KBM-7 (cell line): ENCODE measurements around the gene CDK14.

ENCODE experiments used
- DNase-seq: peaks from one replicate; pipeline ENCODE4 v3.0.0-alpha.2; 2015
- in situ Hi-C: fragments of 300-500 bp; cut with MboI; formaldehyde crosslinking; loops from 2 replicates; pipeline ENCODE4 v1.14.3; 2020; ENCODE audit warnings: low sequenced_read_pairs, low pct_unique_long_range_greater_than_20kb, mixed read lengths

The CDK14 gene

DNA sequence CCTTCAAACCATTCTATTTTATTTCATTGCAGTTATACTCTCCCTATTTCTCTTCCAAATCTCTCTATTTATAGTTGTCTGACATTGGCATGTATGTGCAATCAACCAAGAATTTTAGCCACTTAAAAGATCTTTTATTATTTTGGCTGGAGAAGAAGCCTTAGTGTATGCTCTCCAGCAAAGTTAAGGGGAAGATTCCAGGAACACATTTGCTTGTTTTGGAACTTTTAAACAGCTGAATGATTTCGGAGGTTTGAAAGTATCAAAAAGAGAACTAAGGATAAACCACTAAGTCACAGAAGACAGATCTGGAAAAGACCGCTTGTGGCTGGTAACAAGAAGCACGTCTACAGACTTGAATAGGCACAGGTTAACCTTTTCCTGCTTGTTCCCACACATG is 485.9 kb downstream of the CDK14 start:
- in situ Hi-C loops, result no loop called here
- no peak for DNase-seq

DNA sequence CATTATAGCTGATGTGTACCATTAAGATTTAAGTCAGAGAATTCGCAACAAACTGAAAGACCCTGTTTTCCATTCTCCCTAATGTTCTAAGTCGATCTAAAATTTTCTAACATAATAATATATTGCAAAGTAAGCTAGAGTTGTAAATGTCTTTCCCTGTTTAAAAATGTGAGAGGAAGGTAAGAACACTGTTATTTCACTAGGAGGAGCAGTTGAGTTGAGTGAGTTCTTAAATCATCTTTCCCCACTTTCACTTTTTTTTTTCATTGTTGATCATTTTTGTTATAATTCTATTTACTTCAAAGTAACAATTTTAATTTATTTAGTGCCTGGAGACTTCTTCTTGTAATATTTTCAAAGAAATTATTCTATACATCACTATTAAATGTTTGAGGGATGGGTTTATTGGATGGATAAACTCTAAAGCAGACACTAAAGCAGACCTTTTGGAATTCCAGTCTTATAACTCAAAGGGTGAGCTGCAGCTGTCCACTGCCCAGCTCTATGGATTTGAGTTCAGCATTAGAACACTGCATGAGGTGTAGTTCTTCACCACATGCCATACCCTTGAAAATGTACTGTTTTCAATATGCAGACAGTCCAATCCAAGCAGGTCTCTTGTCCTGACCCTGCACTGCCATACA is 486.9 kb downstream of the CDK14 start:
- peak; percentile 20 for DNase-seq
- in situ Hi-C loops, result no loop called here

DNA sequence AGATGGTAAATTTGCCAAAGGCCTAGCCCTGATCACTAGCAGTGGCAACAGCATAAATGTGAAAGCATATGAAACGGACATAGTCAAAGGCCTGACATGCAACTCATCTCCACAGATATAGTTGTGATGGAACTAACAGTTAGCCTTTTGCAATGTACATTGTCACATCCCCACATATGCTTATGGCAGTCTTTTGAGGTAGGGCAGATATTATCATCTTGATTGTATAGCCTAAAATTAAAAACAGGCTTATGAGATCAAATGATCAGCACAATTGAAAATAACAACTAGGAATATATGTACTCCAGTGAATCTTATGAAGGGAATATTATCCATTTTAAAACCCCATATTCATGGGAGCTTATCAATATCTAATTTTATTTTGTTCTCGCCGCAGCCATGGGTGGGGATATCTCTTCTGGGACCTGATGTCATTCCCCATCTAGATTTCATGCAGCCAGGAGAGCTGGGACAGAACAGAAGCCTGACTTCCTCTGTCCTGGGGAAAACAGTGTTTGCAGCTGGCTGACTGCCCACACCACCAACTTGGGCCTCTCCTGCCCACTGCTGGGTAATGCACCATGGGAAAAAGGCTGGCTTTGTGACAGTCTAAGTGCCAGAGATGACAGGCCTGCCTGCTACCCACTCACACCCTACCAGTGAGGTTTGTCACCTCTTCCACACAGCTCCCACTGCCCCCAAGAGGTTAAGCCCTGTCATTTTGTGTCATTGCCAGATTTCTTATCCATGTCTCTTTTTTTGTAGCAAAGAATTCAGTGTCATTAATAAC is 487.9 kb downstream of the CDK14 start:
- DNase-seq, result no peak
- in situ Hi-C loops, result no loop called here

DNA sequence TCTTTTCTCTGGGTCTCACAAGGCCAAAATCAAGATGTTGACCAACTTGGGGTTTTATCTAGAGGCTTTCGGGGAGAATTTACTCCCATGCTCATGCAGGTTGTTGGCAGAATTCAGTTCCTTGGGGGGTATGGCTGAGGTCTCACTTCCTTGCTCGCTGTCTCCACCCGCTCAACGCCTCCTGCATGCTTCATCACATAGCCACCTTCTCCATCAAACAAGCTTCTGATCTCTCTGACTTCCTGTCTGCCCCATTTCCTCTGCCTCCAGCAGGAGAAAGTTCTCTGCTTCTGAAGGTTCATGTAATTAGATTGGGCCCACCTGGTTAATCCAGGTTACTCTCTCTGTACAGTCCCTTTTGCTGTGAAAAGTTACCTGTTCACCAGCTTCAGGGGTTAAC is 489.1 kb downstream of the CDK14 start:
- no peak for DNase-seq
- in situ Hi-C loops, result no loop called here

DNA sequence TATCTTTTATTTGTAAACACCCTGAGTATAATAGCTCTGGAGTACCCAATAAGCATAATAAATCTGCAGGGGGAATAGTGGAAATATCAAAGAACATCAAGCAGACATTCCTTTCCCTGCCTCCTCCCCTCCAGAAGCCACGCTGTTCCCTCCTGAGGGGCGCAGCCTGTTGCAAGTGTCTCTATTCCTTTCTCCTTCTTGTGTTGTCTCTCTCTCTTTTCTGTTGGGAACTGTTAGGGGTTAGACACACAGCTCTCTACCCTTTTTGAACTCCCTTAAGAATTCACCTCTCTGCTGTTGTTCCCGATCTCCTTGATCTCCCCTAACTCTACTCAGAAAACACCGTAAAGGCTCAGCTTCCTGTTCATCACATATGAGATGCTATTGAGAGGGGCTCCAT is 490.1 kb downstream of the CDK14 start:
- DNase-seq, result no peak
- in situ Hi-C loops, result no loop called here

DNA sequence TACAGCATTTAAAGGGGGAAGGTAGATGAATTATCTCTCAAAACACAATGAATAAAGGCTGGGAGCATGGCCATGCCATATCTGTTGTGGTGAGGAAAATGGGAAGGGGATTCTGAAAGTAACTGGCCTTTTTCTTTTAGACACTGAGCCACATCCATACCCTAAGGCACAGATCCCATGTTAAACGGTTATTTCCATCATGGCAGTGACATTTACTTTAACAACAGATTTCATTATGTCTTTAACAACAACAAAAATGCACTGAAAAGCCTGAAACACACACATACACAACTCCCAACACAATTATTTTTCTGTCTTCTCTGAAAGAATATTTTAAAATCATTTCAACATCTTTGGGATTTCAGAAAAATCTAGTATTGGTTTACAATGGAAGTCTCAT is 492.0 kb downstream of the CDK14 start:
- in situ Hi-C loops, result no loop called here

DNA sequence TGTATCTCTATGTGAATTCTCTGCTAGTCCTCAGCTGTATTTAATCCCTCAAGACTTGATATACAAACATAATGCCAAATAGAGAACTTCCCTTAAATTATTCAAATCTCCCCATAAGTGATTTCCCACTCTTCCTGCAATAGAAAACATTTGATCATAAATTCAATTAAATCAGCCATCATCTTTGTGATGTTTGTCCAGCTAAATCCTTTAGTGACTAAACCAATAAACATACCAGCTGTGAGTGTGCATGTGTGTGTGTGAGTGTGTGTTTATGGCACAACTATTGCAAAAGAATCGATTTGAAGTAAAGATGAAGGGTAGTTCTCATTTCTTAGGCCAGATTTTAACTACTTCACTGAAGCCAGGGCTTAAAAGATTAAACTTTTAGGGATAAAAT is 492.6 kb downstream of the CDK14 start:
- in situ Hi-C loops, result no loop called here
- no peak for DNase-seq

More for the DNA sequence above, 492.0 kb downstream of the CDK14 start:
- no peak for DNase-seq

DNA sequence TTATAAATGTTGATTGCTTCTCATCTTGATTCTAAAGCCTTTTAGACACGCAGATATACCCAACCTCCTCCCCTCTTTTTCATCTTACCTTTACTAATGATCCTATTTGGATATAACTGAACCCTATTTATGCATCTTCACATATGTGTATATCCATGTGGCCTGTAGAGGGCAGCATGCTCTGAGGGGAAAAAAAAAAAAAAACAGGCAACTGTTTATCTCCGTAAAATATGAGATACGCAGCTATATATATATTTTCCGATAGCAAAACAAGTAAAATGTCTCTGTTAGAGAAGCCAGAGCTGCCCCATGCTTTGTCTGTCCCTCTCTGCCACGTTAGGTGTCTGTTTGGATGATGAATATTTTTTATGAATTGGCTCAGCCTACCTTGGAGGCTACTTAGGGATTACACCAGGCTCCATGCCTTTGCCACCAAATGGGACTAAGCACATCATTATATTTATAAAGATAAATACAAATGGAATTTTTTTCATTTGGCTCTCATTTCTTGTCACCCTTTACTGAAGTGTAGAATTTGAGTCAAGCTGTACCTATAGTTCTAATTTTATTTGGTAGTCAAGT is 493.4 kb downstream of the CDK14 start:
- DNase-seq, result peak; percentile 44
- in situ Hi-C loops, result no loop called here

DNA sequence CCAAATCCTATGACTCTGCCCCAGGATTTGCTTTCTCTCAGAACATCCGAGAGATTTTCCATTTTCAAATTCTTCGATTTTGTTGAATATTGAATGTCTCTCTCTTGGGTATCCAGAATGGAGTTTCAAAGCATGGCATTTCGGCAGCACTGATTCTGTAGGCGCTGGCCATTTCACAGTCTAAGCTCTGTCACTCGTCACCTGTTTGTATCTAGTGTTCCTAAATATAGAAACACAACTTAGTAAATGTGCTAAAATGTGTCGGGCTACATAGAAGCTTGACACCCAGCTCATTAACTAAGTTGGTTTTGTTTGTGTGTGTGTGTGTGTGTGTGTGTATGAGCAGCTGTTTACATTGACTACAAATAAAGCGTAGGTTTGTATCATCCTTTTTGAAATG is 494.6 kb downstream of the CDK14 start:
- in situ Hi-C loops, result no loop called here
- DNase-seq, result no peak

DNA sequence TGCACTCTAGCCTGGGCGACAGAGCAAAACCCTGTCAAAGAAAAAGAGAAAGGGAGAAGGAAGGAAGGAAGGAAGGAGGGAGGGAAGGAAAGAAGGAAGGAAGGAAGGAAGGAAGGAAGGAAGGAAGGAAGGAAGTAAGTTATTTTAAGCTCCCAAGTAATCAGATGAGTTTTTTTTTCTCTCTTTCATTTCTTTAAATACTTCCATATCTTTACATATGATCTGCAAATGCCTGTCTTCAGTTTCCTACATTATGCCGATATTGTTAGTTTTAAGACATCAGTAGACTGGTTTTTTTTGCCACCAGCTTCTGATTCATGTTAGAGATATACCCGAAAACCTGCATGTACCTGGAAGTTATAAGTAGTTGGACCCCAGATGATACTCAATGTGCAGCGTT is 495.5 kb downstream of the CDK14 start:
- in situ Hi-C loops, result no loop called here
- DNase-seq, result no peak

DNA sequence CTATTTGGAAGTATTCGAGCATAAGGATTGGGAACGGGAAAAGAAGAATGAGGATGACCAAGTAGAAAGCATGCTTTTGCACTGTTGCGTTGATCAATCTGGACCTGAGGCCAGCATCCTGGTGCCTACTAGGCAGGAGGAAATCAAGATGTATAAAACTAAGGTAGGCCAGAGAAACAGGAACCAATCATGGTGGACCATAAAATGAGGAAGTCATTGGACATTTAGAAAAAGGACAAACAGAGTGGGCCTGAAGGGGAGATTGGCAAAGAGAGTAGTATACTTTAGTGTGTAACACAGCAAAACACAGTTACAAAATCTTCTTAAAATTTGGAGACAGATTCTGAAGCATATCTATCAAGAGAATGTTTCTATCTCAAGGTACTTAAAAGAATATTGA is 497.1 kb downstream of the CDK14 start:
- in situ Hi-C loops, result no loop called here
- no peak for DNase-seq

DNA sequence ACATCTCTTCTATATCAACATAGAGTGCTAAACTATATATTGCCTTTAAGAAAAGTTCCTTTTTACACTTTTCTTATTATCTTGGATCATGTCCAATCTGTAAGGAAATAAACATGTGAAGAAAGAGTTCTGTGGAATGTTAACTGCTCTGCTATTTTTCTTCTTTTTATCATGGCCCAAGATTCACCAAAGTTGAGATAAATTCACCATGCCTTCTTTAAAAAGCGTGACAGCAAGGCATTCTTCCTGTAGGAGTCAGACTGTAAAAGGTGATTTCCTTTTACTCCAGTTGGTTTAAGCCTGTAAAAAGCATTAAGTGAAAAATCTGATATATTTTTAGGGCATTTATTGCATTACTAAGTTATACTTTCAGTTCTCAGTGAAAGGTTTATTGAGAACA is 502.4 kb downstream of the CDK14 start:
- in situ Hi-C loops, result no loop called here
- no peak for DNase-seq

DNA sequence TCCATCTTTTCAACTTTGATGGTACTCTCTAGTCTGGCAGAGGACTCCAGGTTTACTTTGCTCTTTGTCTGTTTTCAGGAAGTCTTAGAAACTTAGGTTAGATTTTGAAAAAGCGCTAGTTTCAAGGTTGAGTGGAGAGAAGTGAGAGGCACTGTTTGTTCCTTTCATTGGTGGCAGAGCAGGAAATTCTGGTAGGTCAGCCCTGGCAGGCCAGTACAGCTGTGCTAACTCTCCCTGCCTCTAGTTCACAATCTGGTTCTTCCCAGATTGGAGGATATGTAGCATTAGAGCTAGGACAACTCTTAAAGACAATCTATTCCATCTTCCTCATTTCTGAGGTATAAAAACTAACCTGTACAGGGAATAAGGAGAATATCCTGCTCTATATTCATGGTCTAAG is 507.2 kb downstream of the CDK14 start:
- DNase-seq, result no peak
- in situ Hi-C loops, result no loop called here

DNA sequence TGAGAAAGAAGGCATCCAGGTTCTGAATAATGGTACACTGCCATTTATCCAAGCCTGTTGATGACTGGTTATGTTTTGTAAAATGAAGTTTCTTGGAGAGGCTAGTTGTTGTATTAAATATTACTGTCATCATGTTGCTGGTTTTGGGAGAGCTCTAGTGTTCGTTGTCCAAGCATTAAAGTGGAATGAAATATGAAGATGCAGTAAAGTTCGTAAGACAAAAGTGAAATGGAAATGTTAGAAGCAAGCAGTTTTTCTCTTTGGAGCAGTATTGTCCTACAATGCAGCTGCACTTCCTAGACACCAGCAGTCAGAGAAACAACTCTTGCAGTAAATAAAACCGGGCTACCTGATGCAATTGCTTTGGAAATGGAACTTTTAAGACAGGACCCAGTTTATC is 511.3 kb downstream of the CDK14 start:
- in situ Hi-C loops, result no loop called here

DNA sequence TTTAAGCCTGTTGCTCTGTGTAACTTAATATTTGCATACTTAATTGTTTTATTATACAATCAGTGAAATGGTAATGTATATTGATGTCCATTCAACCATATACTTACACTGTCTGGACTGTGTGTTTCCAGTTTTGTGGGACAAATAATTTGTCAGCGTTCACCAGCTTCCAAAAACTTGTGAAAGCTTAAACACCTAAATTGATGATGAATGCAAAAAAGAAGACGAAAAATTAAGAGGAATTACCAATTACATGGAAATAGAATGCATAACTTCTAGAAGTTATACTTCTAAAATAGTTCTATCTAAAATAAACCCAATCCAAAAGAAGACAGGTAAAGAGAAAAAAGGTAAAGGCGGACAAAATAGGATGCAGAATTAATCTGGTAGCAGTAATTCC is 513.1 kb downstream of the CDK14 start:
- in situ Hi-C loops, result no loop called here
- no peak for DNase-seq

More for the DNA sequence above, 511.3 kb downstream of the CDK14 start:
- DNase-seq, result no peak

DNA sequence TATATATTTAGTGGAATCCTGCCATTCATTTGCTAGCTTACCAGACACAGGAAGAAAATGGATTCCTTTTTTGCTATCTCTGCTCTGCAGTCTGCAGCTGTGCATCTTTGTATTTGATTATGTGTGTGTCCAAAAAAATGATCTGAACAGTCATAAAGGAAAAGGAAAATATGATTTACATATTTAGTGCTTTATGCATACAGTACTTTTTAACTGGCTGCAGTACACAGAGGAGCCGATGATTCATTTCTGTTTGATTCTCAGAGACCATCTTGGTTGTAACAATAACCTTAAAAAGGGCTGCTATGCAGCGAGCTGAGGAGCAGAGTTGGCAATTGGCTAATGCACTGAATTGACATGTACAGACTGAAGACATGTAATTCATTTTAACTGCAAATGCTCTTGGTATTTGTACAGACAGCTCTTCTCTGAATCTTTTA is 516.8 kb downstream of the CDK14 start:
- in situ Hi-C loops, result no loop called here
- no peak for DNase-seq

DNA sequence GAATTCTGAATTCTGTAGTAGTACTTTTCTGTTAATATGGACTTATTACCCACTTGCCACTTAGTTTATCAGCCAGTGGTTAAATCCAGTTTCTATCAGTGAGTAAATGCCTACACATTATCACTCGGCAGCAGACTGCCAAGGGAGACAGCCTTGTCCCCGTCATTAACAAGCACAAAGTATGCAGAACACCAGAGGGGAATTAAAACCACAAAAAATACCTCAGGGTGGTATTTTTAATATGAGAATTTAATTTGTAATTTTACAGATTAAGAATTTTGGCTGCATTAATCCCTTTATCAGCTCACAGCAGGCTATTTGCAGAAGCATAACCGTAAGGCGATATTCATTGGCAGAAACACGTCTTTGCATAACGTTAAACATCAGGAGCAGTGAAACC is 518.1 kb downstream of the CDK14 start:
- in situ Hi-C loops, result no loop called here
- no peak for DNase-seq

DNA sequence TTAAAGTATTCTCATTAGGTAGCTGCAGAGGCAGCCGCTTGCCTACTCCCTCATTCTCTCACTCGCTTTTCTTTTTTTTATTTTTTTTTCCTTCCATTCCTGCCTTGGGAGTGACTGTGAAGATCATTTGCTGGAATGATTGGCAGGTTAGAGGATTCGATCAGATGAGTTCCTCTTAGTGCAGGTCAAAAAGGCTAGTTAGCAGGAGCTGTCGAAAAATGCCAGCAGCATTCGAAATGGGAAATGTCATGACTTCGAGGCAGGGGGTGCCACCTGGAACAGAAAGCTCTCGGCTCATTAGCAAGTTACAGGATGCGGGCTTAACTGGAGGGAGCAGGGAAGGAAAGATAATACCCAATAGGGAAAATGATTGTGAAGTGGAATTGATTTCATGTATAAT is 530.6 kb downstream of the CDK14 start:
- no peak for DNase-seq

DNA sequence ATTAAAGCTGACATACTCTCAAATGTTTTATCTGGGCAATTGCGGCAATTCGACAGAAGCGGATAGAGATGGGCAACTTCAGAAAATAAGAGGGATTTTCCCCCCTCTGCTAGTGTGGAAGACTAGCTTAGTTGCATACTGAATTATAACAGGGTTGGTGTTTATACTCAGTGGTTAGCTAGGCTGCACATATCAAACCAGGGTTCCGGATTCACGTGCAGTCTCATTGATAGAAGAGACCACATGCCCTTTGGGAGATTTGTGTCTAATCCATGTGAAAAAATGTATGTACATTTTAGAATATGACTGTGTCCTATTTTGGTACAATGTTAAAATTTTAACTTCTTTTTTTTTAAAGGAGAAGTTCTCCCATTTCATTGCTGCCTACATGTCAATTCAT is 531.2 kb downstream of the CDK14 start:
- in situ Hi-C loops, result no loop called here

More for the DNA sequence above, 530.6 kb downstream of the CDK14 start:
- in situ Hi-C loops, result no loop called here

DNA sequence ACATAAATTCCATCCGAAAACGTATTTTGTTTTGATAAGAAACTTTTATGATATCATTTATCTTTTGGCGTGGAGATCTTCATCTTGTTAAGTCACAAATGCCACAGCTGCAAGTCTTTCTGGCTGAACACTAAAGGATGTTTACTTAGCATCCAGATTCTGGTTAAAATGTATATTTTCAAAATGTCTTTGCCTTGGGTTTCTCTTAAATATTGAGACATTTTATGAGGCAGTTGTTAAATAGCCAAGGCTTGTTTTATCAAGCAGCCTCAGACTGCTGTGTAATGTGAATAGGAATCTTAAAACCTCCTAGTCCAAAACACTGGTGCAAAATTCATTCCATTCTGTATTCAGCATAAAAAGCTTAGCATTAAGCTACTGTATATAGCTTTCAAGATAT is 531.8 kb downstream of the CDK14 start:
- no peak for DNase-seq
- in situ Hi-C loops, result no loop called here

More for the DNA sequence above, 531.2 kb downstream of the CDK14 start:
- no peak for DNase-seq
